ENCODE measurements around the gene ERMARD.

- TF ChIP-seq POLR2A (IDR thresholded peaks at IDR 0.05) (no peak), CTCF (IDR thresholded peaks at IDR 0.05) (no peak), POLR2AphosphoS5 (IDR thresholded peaks at IDR 0.05; ENCODE audit: insufficient read depth in 1 of 2, low read depth in 1 of 2) (no peak)
These were observed 50.2 kb downstream of the ERMARD start for GRCh38 chr6:169801396-169802160.
